Ramos (cell line): Measurements from ENCODE around the gene ZNRF2.
"Not testable (repeated sequence)": the region's sequence is repeated elsewhere in the genome, so short reads cannot be mapped to it uniquely, and the experiment has no call there.

ENCODE experiments used
- in situ Hi-C: fragments of 300-500 bp; cut with MboI; formaldehyde crosslinking; loops from one replicate; pipeline ENCODE4 v1.14.3; 2022; ENCODE audit warnings: low sequenced_read_pairs; ENCODE audit not compliant: unreplicated experiment

The ZNRF2 gene

GRCh38 chr7:30285067-30285535 is 704 bp downstream of the ZNRF2 start:
- in situ Hi-C loops: no loop called here

- in situ Hi-C loops: no loop called here
Measured at GRCh38 chr7:30285536-30286284, 1.3 kb downstream of the ZNRF2 start.

- in situ Hi-C loops: no loop called here
Measured at GRCh38 chr7:30286749-30287148, 2.4 kb downstream of the ZNRF2 start.

GRCh38 chr7:30287625-30288024 is 3.2 kb downstream of the ZNRF2 start:
- in situ Hi-C loops: not testable (repeated sequence)

GRCh38 chr7:30289634-30290033 is 5.2 kb downstream of the ZNRF2 start:
- in situ Hi-C loops: not testable (repeated sequence)

- in situ Hi-C loops: not testable (repeated sequence)
Measured at GRCh38 chr7:30290317-30290716, 5.9 kb downstream of the ZNRF2 start.

GRCh38 chr7:30292416-30293038 is 8.1 kb downstream of the ZNRF2 start:
- in situ Hi-C loops: not testable (repeated sequence)

- in situ Hi-C loops: not testable (repeated sequence)
Measured at GRCh38 chr7:30296304-30296703, 11.9 kb downstream of the ZNRF2 start.

- in situ Hi-C loops: not testable (repeated sequence)
Measured at GRCh38 chr7:30297499-30297898, 13.1 kb downstream of the ZNRF2 start.

GRCh38 chr7:30298409-30298808 is 14.0 kb downstream of the ZNRF2 start:
- in situ Hi-C loops: not testable (repeated sequence)

- in situ Hi-C loops: no loop called here
Measured at GRCh38 chr7:30301751-30302150, 17.4 kb downstream of the ZNRF2 start.

GRCh38 chr7:30302656-30303311 is 18.4 kb downstream of the ZNRF2 start:
- in situ Hi-C loops: no loop called here

GRCh38 chr7:30303312-30304039 is 19.1 kb downstream of the ZNRF2 start:
- in situ Hi-C loops: no loop called here

- in situ Hi-C loops: no loop called here
Measured at GRCh38 chr7:30304177-30304884, 19.9 kb downstream of the ZNRF2 start.

- in situ Hi-C loops: no loop called here
Measured at GRCh38 chr7:30306976-30307375, 22.6 kb downstream of the ZNRF2 start.

- in situ Hi-C loops: no loop called here
Measured at GRCh38 chr7:30308389-30308788, 24.0 kb downstream of the ZNRF2 start.

GRCh38 chr7:30309302-30309701 is 24.9 kb downstream of the ZNRF2 start:
- in situ Hi-C loops: no loop called here

GRCh38 chr7:30309842-30310435 is 25.5 kb downstream of the ZNRF2 start:
- in situ Hi-C loops: no loop called here

GRCh38 chr7:30310674-30311362 is 26.4 kb downstream of the ZNRF2 start:
- in situ Hi-C loops: no loop called here
